HG03571 (cell line): ENCODE measurements around the gene CCNG2.

Experiments used
- ATAC-seq: cut with Tn5 transposase; IDR thresholded peaks from one replicate; pipeline ENCODE4 v1.9.1; 2021; ENCODE audit not compliant: unreplicated experiment

The CCNG2 gene

GRCh38 chr4:77175201-77175611 lies 18.2 kb downstream of the CCNG2 start:
- no peak for ATAC-seq

- no peak for ATAC-seq
These were observed 19.6 kb downstream of the CCNG2 start for GRCh38 chr4:77176640-77177039.

GRCh38 chr4:77177199-77177598 lies 20.2 kb downstream of the CCNG2 start:
- no peak for ATAC-seq

- ATAC-seq = no peak
These were observed 21.6 kb downstream of the CCNG2 start for GRCh38 chr4:77178560-77178959.

- ATAC-seq = no peak
These were observed 22.5 kb downstream of the CCNG2 start for GRCh38 chr4:77179519-77179918.

GRCh38 chr4:77181720-77182119 lies 24.7 kb downstream of the CCNG2 start:
- no peak for ATAC-seq

GRCh38 chr4:77183777-77184420 lies 26.9 kb downstream of the CCNG2 start:
- ATAC-seq = no peak

GRCh38 chr4:77184974-77185373 lies 28.0 kb downstream of the CCNG2 start:
- no peak for ATAC-seq

GRCh38 chr4:77185686-77186085 lies 28.7 kb downstream of the CCNG2 start:
- ATAC-seq = no peak

GRCh38 chr4:77187322-77187721 lies 30.3 kb downstream of the CCNG2 start:
- no peak for ATAC-seq

- no peak for ATAC-seq
These were observed 31.7 kb downstream of the CCNG2 start for GRCh38 chr4:77188498-77189220.

- no peak for ATAC-seq
These were observed 32.4 kb downstream of the CCNG2 start for GRCh38 chr4:77189412-77189811.

- ATAC-seq = no peak
These were observed 33.0 kb downstream of the CCNG2 start for GRCh38 chr4:77190053-77190452.

- no peak for ATAC-seq
These were observed 36.0 kb downstream of the CCNG2 start for GRCh38 chr4:77193046-77193445.

- ATAC-seq = peak; percentile 94
These were observed 36.6 kb downstream of the CCNG2 start for GRCh38 chr4:77193511-77194102.

- no peak for ATAC-seq
These were observed 37.4 kb downstream of the CCNG2 start for GRCh38 chr4:77194366-77194765.

GRCh38 chr4:77194989-77195388 lies 38.0 kb downstream of the CCNG2 start:
- ATAC-seq = no peak

GRCh38 chr4:77196866-77197265 lies 39.9 kb downstream of the CCNG2 start:
- peak; percentile 29 for ATAC-seq

GRCh38 chr4:77197361-77197760 lies 40.4 kb downstream of the CCNG2 start:
- no peak for ATAC-seq

GRCh38 chr4:77197831-77198230 lies 40.8 kb downstream of the CCNG2 start:
- no peak for ATAC-seq

GRCh38 chr4:77199276-77199675 lies 42.3 kb downstream of the CCNG2 start:
- no peak for ATAC-seq

GRCh38 chr4:77199701-77200100 lies 42.7 kb downstream of the CCNG2 start:
- no peak for ATAC-seq
